Uterus (tissue), 2 donors: ENCODE measurements around the gene MAB21L4.

Source experiments
- CTCF ChIP-seq, 4 experiments: fragments of 200-600 bp in 2 of 4; fragments of 450-650 bp in 2 of 4; sonication (generic) in 2 of 4; IDR thresholded peaks; one replicate each; pipeline ENCODE4 v1.5.1; 2016 to 2019; ENCODE audit warnings: antibody characterized with exemption in 4 of 4, mild to moderate bottlenecking in 2 of 4, moderate library complexity in 1 of 4
- POLR2A ChIP-seq, 2 donors: fragments of 450-650 bp; IDR thresholded peaks; one replicate each; pipeline ENCODE4 v1.6.1; 2016; ENCODE audit warnings: antibody characterized with exemption in 2 of 2, mild to moderate bottlenecking in 1 of 2, moderate library complexity in 1 of 2

GRCh38 chr2:240905176-240905781 lies 9.3 kb upstream of the MAB21L4 start:
- TF ChIP-seq CTCF (IDR thresholded peaks at IDR 0.05) (no peak), POLR2A (IDR thresholded peaks at IDR 0.05) (no peak)
